Fibroblast of pulmonary artery (primary cell): Measurements from ENCODE around the gene WSCD2.

Source experiments
- DNase-seq: peaks from one replicate; pipeline ENCODE4 v3.0.0-alpha.2; 2010; ENCODE audit warnings: low read depth
- H3K4me3 ChIP-seq: replicated peaks from 2 replicates; pipeline ENCODE4 v1.5.1; 2011; ENCODE audit warnings: low read depth, mild to moderate bottlenecking, control low read depth, low read length, moderate library complexity
- CTCF ChIP-seq: IDR thresholded peaks from 2 replicates; pipeline ENCODE4 v1.5.1; 2011; ENCODE audit warnings: mild to moderate bottlenecking, control low read depth, low read length, inconsistent platforms; ENCODE audit errors: missing control alignments

WSCD2 gene

GRCh38 chr12:108282676-108283075, 153.6 kb downstream of the WSCD2 start:
- no peak overlapping the region for H3K4me3 ChIP-seq
- TF ChIP-seq CTCF, result no peak
- no peak for DNase-seq

- no peak for TF ChIP-seq CTCF
- DNase-seq, result no peak
- H3K4me3 ChIP-seq, result no peak overlapping the region
Observed at GRCh38 chr12:108284163-108284562, 155.1 kb downstream of the WSCD2 start.

- TF ChIP-seq CTCF, result no peak
- no peak overlapping the region for H3K4me3 ChIP-seq
- DNase-seq, result no peak
Observed at GRCh38 chr12:108285016-108285415, 155.9 kb downstream of the WSCD2 start.

GRCh38 chr12:108287227-108287626, 158.1 kb downstream of the WSCD2 start:
- no peak overlapping the region for H3K4me3 ChIP-seq
- DNase-seq, result no peak
- TF ChIP-seq CTCF, result no peak

GRCh38 chr12:108289350-108290161, 160.5 kb downstream of the WSCD2 start:
- TF ChIP-seq CTCF, result no peak
- DNase-seq, result no peak
- H3K4me3 ChIP-seq, result no peak overlapping the region

- no peak for DNase-seq
- no peak overlapping the region for H3K4me3 ChIP-seq
- TF ChIP-seq CTCF, result no peak
Observed at GRCh38 chr12:108295641-108296040, 166.6 kb downstream of the WSCD2 start.

GRCh38 chr12:108296945-108297344, 167.9 kb downstream of the WSCD2 start:
- TF ChIP-seq CTCF, result no peak
- no peak overlapping the region for H3K4me3 ChIP-seq
- DNase-seq, result no peak
